Retinal pigment epithelial cell (primary cell): ENCODE measurements around the gene ITPKB.

ENCODE experiments used
- DNase-seq: peaks from one replicate; pipeline ENCODE4 v3.0.0-alpha.2; 2010; ENCODE audit warnings: low read depth
- H3K4me3 ChIP-seq: 2 replicates; pipeline ENCODE4 v1.5.1; 2011; ENCODE audit warnings: mild to moderate bottlenecking, low read length, control low read depth, moderate library complexity
- TF ChIP-seq, protein P1 (sequence below): conservative IDR thresholded peaks from 2 replicates; pipeline ENCODE4 v1.5.1; 2011; ENCODE audit warnings: low read depth, low read length, control low read depth, inconsistent platforms

ITPKB gene

DNA sequence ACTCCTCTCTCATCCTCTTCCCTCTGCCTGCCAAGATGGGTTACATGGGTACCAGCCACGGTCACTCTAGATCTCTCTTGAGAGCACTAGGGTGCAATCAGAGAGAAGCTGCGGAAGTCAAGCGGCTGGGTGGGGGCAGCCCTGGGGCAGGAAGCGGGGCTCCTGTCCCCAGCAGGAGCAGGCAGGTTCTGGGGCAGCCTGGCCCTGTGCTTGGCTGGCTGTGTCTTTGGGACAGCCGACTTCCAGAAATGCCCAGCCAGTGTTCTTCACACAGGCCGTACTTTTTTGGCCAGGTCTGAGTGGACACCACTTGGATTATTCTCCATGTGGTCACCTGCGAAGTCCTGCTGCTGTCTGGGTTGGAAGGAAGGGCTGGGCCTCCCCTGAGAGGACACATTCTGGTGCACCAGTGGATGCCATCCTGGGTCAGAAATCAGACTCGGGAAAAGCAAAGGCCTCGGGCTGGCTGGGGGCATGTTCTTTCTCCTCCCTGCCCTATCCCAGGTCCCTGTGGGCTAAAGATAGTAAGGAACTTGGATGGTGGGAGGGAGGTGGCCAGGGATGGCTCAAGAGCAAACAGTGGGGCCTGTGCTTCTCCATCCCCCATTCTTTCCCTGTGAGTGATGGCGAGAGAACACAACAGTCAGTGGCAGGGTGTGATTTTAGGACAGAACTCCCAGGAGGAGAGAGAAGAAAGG, 93.7 kb downstream of the ITPKB start:
- TF ChIP-seq, protein P1, sequence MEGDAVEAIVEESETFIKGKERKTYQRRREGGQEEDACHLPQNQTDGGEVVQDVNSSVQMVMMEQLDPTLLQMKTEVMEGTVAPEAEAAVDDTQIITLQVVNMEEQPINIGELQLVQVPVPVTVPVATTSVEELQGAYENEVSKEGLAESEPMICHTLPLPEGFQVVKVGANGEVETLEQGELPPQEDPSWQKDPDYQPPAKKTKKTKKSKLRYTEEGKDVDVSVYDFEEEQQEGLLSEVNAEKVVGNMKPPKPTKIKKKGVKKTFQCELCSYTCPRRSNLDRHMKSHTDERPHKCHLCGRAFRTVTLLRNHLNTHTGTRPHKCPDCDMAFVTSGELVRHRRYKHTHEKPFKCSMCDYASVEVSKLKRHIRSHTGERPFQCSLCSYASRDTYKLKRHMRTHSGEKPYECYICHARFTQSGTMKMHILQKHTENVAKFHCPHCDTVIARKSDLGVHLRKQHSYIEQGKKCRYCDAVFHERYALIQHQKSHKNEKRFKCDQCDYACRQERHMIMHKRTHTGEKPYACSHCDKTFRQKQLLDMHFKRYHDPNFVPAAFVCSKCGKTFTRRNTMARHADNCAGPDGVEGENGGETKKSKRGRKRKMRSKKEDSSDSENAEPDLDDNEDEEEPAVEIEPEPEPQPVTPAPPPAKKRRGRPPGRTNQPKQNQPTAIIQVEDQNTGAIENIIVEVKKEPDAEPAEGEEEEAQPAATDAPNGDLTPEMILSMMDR, result no peak
- no peak for DNase-seq

DNA sequence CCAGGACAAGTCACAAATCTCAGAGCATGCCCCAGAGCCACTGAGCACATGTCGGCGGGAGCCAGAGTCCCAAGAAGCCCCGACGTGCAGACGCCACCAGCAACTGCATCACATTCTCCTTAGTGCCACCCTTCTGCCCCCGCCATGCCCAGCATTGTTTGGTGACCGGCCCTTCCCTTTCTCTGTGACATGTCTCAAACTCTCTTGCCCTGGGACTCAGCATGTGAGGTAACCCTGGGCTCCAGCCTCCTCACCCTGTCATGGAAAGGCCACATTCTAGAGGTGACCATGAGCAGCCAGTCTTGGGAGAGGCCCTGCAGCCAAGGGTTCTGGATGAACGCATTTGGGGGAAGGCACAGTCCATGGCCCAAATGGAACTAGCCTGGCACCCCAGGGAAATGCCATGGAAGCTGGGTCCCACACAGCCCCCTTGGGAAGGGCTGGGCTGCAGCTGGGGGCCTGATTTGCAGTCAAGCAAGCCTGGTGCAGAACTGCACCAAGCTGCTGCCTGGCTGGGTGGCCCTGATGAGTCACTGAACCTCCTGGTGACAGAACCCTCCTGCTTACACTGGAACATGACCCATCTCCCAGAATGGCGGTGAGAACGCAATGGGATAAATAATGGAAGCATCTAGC, 94.4 kb downstream of the ITPKB start:
- no peak overlapping the region for H3K4me3 ChIP-seq
- no peak for DNase-seq
- TF ChIP-seq, protein P1, result no peak

More for the DNA sequence above, 93.7 kb downstream of the ITPKB start:
- H3K4me3 ChIP-seq, result no peak overlapping the region

DNA sequence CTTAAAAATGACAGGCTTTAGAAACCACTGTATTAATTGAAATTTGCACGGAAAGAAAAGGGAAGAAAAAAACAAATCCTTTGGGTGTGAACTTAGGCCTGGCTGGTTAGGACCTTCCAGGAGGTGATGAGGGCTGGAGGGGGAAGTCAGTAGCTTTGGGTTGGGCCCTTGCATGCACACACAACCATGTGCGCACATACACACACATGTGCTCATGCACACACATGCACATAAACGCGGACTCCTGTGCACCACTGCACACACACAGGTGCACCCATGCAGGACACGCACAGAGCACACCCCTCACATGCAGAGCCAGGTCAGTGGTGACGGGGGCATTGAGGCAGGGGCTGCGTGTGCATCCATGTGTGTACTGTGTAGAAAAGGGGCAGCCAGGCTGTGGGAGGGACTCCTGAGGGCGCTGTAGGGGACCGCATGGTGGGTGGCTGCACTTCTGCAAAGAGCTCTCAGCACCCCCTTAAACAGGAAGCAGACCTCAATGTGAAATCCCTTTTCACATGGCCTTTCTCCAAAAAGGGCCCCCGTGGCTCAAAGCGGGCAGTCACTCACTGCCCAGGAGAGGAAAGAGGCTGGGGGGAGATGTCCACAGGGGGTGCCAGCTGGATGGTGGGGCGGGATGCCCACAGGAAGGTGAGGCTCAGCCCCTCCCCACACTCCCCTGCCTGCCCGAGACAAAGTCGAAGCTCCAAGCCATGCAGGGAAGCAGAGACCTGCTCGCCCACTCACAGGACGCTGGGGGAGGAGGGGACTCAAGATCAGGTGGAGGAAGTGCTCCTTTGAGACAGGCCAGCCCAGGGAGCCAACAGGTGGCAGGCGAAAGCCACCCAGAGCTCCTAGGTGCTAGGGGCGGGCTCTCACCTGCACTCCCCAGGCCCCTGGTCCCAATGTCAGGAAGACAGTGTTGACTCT, 95.2 kb downstream of the ITPKB start:
- no peak for DNase-seq
- TF ChIP-seq, protein P1, result no peak
- H3K4me3 ChIP-seq, result no peak overlapping the region

DNA sequence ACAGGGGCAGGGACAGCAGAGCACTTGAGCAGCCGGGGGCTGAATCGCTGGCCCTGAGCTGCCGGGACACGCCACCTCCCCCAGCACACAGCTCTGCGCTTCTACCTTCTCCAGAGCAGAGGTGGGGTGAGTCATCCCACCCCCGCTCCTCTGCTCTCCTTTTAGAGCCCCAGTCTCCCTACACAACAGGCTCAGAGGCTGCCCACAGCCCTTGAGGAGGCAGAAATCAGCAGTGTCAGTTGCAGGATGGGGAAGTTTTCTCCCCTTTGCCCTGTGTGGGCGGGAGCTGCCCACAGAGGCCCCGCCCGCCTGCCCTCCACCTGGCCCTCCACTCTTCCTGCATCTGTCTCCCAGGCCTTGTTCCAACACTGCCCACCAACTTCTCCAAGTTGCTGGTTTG, 95.9 kb downstream of the ITPKB start:
- H3K4me3 ChIP-seq, result no peak overlapping the region
- no peak for DNase-seq
- TF ChIP-seq, protein P1, result no peak

DNA sequence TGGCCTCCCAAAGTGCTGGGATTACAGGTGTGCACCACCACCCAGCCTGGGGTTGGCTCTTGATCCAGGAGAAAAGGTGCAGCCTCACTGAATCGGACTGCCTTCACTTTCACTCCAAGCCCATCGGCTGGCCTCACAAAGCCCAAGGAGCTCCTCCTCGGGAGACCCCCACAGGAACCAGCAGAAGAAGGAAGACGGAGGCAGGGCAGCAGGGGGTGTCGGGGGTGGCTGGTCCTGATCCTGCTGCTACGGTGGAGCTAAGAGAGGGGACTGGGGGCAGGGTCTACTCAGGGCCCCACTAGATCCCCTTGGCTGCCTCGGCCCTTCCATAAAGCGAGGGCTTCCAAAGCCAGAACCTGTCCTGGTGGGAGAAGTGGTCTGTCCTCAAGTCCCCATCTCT, 96.7 kb downstream of the ITPKB start:
- H3K4me3 ChIP-seq, result no peak overlapping the region
- TF ChIP-seq, protein P1, result no peak
- DNase-seq, result no peak

DNA sequence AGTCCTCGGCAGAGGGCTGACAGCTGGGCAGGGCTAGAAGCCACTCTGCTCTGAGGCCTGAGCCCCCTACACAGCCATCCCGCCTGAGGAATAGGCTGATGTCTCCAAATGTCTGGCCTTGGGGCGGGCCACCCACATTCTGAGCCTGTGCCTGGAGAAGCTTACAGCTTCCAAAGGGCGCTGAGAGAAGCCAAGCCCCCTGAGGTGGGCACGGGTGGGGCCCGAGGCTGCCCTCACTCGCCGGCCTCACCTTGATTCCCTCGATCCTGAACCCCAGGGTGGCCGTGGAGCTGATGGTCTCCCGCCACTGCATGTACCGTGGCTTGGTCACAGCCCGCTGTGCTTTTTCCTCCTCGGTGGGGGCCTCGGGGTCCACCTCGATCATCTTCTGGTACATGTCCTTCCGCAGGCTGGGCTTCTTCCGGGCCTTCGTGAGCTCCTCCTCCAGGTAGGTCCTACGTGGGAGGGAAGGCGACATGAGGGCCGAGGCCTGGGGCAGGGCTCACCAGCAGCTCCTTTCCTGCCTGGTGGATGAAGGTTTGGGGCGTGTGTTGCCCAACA, 97.3 kb downstream of the ITPKB start:
- TF ChIP-seq, protein P1, result no peak
- no peak overlapping the region for H3K4me3 ChIP-seq
- DNase-seq, result no peak
